GM21390 (cell line): ENCODE measurements around the gene POLR2E.

Experiments
- ATAC-seq: cut with Tn5 transposase; IDR thresholded peaks from one replicate; pipeline ENCODE4 v1.9.1; 2021; ENCODE audit not compliant: unreplicated experiment

POLR2E gene

GRCh38 chr19:1066748-1067340 is 28.3 kb downstream of the POLR2E start, which contains the start of gene ARHGAP45:
TSS of gene ARHGAP45 (plus strand) at chr19:1067167. CDS start at chr19:1067406, 239 bp downstream.
- no peak for ATAC-seq

DNA sequence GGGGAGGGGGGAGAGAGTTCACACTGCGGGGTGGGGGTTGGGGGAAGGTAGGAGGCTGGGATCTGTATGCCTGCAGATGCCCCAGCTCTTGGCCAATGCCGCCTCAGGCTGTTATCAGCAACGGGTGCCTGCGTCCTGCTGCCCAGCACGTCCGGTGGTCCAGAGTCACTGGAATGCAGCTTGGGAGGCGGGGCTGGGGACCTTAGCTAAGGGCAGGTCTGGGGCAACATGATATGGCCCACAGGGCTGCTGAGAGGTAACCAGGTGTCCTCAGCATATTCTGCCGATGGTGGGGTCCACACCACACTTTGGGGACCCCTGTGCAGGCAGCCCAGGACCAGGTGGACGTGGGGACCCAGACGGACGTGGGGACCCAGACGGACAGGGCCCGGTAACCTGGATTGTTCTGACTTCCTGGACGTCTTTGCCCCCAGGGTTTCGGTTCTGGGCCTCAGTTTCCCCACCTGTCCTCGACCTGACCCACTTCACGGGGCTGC is 28.9 kb downstream of the POLR2E start:
- ATAC-seq: no peak

- ATAC-seq: no peak
These were observed 29.5 kb downstream of the POLR2E start for GRCh38 chr19:1065606-1066109.

GRCh38 chr19:1064661-1065605 is 30.2 kb downstream of the POLR2E start:
- no peak for ATAC-seq

- ATAC-seq: no peak
These were observed 31.1 kb downstream of the POLR2E start for GRCh38 chr19:1063909-1064660.

GRCh38 chr19:1063030-1063908 is 31.9 kb downstream of the POLR2E start:
- ATAC-seq: no peak

DNA sequence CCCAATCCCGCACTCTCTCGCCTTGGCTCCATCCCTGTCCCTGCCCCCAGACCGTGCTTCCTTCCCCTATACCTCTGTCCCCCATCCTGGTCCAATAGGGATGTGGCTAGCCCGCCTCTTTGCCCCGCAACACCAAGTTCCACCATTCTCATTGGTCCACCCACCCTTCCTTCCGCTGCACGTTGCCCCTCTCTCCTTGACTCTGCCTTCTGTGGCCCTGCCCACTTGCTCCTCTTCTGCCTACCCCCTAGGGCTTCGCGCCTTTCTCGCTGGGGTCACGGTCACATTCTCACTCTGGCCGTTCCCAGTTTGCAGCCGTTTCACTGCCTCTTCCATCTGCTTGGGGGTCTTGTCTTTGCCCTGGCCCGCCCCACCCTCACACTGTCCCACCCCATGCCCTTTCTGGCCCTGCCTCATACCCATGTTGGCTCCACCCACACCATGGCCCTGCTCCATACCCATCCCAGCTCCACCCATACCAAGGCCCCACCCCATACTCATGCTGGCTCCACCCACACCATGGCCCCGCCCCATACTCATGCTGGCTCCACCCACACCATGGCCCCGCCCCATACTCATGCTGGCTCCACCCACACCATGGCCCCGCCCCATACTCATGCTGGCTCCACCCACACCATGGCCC is 32.7 kb downstream of the POLR2E start:
- no peak for ATAC-seq

DNA sequence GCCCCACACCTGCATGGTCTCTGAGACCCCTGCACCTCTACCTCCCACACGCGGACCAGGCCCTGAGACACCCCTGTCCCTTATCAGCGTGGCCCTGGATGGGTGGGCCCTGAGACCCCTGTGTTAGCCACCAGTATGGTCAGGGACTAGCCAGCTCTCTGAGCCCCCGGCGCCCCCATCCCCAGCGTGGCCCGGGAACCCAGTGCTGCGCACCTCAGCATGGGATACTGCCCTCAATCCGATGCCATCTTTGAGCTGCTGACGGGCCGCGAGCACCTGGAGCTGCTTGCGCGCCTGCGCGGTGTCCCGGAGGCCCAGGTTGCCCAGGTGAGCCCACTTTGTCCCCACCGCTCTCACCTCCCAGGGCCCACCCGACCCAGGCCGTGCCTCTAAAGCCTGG is 33.2 kb downstream of the POLR2E start:
- no peak for ATAC-seq

DNA sequence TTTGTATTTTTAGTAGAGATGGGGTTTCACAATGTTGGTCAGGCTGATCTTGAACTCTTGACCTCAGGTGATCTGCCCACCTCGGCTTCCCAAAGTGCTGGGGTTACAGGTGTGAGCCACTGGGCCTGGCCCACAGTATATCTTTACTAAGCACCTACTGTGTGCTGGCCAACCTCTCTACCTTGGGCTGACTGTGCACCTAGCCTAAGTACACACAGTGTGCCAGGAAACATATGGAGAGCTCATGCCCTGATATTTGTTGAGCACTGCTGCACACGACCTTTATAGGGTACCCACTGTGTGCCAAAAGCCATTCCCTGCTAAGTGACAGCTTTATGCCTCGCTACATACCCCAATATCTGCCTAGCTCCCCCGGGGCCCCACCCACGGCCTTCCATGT is 34.5 kb downstream of the POLR2E start:
- ATAC-seq: no peak

- ATAC-seq: no peak
These were observed 37.1 kb downstream of the POLR2E start for GRCh38 chr19:1058112-1058511.

- no peak for ATAC-seq
These were observed 37.9 kb downstream of the POLR2E start for GRCh38 chr19:1057176-1057855.

GRCh38 chr19:1055886-1056620 is 39.1 kb downstream of the POLR2E start:
- no peak for ATAC-seq

GRCh38 chr19:1055028-1055425 is 40.1 kb downstream of the POLR2E start:
- no peak for ATAC-seq

DNA sequence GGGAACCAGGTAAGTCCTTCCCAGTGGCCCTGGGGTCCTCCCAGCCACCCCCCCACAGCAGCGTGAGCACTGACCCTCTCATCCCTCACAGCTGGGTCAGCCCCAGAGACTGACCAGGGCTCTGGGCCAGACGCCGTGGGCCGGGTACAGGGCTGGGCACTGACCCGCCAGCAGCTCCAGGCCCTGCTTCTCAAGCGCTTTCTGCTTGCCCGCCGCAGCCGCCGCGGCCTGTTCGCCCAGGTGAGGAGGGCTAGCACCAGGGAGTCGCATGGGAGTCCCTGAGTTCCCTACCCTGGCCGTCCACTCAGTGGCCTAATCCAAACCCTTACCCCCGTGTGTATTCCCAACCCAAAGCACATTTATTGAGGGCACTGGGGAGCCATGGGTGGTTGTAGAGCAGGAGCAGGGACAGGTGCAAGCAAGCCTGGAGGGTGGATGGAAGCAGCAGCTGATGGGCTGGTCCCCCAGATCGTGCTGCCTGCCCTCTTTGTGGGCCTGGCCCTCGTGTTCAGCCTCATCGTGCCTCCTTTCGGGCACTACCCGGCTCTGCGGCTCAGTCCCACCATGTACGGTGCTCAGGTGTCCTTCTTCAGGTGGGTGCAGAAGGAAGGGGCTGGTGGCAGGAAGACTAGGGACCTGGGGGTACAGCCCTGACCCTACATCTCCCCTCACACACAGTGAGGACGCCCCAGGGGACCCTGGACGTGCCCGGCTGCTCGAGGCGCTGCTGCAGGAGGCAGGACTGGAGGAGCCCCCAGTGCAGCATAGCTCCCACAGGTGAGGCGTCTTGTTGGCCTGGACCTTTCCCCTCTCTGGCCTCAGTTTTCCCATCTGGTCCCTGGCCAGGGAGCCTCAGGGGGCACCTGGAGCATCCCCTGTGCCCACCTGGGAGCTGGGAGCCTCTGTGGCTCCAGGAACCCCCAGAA is 40.8 kb downstream of the POLR2E start:
- ATAC-seq: no peak

DNA sequence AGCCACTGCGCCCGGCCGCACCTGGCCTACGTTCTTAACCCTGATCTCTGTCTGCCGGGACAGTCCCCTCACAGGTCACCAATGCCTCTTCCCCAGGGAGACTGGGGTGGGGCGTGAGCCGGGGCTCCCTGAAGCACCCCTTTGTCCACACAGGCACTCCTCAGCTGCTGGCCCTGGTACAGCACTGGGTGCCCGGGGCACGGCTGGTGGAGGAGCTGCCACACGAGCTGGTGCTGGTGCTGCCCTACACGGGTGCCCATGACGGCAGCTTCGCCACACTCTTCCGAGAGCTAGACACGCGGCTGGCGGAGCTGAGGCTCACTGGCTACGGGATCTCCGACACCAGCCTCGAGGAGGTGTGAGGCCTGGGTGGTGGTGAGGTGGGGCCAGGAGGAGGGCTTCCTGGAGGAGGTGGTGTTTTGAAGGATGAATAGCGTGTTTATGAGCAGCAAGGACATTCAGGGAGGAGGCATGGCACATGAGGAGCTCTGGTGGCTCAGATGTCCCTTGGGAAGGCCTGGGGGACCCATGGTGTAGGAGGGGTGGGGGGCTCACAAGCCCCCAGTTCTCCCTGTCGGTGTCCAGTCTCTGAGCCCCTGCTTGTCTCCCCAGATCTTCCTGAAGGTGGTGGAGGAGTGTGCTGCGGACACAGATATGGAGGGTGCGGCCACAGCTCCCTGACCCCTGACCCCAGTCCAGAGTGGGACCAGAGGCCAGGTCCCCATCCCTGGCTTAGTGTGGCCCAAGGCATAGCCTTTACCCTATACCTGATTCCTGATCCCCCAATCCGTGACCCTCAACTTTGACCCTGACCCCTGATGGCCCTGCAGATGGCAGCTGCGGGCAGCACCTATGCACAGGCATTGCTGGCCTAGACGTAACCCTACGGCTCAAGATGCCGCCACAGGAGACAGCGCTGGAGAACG is 41.7 kb downstream of the POLR2E start:
- no peak for ATAC-seq

DNA sequence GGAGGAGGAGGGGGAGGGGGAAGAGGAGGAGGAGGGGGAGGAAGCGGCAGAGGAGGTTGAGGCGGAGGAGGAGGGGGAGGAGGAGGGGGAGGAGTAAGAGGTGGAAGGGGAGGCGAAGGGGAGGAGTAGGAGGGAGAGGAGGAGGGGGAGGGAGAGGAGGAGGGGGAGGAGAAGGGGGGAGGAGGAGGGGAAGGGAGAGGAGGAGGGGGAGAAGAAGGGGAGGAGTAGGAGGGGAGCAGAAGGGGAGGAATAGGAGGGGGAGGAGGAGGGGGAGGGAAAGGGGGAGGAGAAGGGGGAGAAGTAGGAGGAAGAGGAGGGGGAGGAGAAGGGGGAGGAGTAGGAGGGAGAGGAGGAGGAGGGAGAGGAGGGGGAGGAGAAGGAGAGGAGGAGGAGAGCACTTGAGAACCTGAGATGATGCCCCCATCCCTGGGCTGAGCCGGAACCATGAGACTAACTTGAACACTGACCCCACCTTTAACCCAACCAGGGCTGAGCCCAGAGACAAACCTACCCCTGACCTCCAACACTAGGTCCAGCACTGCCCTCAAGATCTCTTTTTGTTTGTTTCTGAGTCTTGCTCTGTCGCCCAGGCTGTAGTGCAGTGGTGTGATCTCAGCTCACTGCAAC is 42.7 kb downstream of the POLR2E start:
- no peak for ATAC-seq
